ACC112 (cell line): ENCODE data around the gene KIF22.

Source experiments
- H2AFZ ChIP-seq: fragments of 200-600 bp; sonication (generic); one replicate; pipeline ENCODE4 v1.6.0; 2017; ENCODE audit warnings: antibody characterized with exemption, low read length; ENCODE audit not compliant: unreplicated experiment
- H3K27ac ChIP-seq: fragments of 200-600 bp; sonication (generic); 2 replicates; pipeline ENCODE4 v1.5.1; 2014; ENCODE audit warnings: low read depth, mild to moderate bottlenecking, antibody characterized with exemption, low read length, moderate library complexity
- H3K27me3 ChIP-seq: fragments of 200-600 bp; sonication (generic); 2 replicates; pipeline ENCODE4 v1.6.1; 2014; ENCODE audit warnings: mild to moderate bottlenecking, antibody characterized with exemption, low read length, moderate library complexity, mixed read lengths; ENCODE audit not compliant: insufficient read depth
- H3K36me3 ChIP-seq: fragments of 200-600 bp; sonication (generic); 2 replicates; pipeline ENCODE4 v1.6.1; 2016; ENCODE audit warnings: mild to moderate bottlenecking, antibody characterized with exemption, low read length, moderate library complexity, mixed read lengths; ENCODE audit not compliant: insufficient read depth
- H3K4me1 ChIP-seq: fragments of 200-600 bp; sonication (generic); one replicate; pipeline ENCODE4 v1.6.1; 2016; ENCODE audit warnings: low read length, mixed read lengths; ENCODE audit not compliant: insufficient read depth, unreplicated experiment, control insufficient read depth
- H3K4me3 ChIP-seq: fragments of 200-600 bp; sonication (generic); 2 replicates; pipeline ENCODE4 v1.5.1; 2014; ENCODE audit warnings: mild to moderate bottlenecking, low read depth, low read length
- H3K79me2 ChIP-seq: fragments of 200-600 bp; sonication (generic); one replicate; pipeline ENCODE4 v1.6.0; 2016; ENCODE audit warnings: low read length; ENCODE audit not compliant: control insufficient read depth, unreplicated experiment, insufficient read depth

The KIF22 gene

DNA sequence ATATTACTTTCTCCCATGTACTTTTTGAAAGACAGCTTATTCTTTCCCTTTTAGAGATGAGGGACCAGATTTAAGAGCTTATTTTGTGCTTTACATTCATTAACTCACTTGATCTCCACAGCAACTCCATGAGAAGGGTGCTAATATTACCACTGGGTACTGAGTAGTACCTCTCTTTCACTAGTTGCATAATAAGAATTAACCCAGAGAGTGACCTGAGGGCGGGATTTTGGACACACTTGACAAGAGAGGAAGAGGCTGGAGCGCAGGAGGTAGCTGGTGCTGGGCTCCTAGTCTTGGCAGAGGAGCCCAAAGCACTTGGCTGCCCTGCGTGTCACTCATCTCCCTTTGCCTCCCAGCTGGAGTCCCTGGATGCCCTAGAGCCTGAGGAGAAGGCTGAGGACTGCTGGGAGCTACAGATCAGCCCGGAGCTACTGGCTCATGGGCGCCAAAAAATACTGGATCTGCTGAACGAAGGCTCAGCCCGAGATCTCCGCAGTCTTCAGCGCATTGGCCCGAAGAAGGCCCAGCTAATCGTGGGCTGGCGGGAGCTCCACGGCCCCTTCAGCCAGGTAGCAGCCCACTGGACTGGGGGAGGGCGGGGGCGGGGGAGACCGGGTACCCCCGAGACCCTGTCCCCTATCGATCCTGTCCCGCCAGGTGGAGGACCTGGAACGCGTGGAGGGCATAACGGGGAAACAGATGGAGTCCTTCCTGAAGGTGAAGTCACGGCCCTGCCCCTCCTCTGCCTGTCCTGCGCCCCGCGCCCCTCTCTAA, 14.1 kb downstream of the KIF22 start:
- Histone ChIP-seq H3K27me3 (no peaks in the 10 kb centered on the region), H3K27ac (peak overlapping the region; percentile 81), H3K4me1 (peaks cover 26% of the 10 kb centered on the region), H3K79me2 (peaks cover 16% of the 10 kb centered on the region), H3K36me3 (peaks cover 18% of the 10 kb centered on the region; the same call in 1 of the 2 replicates), H3K4me3 (peak overlapping the region; percentile 86), H2AFZ (peak overlapping the region; percentile 39)

DNA sequence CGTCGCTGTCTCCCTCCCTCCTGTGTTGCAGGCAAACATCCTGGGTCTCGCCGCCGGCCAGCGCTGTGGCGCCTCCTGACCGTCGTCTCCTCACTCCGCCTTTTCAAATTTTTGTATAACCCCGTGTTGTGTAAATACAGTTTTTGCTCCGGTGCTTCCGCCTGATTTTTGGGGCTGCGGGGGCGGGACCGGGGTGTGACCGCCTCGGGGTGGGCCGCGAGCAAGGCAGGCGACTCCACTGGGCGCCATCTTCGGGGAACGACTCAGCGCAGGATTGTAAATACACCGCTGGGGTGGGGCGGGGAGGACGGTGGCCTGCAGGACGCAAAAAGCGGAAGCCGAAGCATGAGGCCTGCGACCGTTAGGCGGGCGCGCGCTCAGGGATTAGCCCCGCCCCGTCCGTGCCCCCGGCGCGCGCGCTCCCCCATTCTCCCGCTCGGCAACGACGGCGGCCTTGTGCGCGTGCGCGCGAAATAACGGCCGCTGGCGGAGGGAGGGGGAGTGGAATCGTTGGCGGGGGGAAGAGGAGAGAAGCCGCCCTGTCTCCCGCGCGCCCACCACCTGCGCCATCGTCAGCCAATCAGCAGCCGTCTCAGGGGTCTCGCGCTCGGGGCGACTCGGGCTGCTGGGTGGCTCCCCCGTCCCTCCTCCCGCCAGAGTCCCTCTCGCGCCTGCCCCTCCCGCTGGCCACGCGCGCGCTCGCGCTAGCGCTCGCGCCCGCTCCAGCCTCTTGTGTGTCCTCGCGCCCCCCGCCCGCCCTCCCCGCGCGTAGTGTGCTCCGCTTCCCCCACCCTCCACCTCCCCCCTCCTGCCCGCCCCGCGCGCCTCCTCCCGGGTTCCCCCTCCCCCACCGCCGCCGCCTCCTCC, 14.9 kb downstream of the KIF22 start:
- Histone ChIP-seq H3K27me3 (no peaks in the 10 kb centered on the region), H3K36me3 (peaks cover 18% of the 10 kb centered on the region; the same call in 1 of the 2 replicates), H3K79me2 (peaks cover 16% of the 10 kb centered on the region), H2AFZ (peak overlapping the region; percentile 39), H3K4me3 (peak overlapping the region; percentile 86), H3K27ac (peak overlapping the region; percentile 81), H3K4me1 (peaks cover 34% of the 10 kb centered on the region)

- Histone ChIP-seq H3K4me3 (peak within 1 kb of the TSS; percentile 86), H3K36me3 (peaks cover 18% of the 10 kb centered on the region; the same call in 1 of the 2 replicates), H3K4me1 (peaks cover 39% of the 10 kb centered on the region), H3K27ac (peak within 1 kb of the TSS; percentile 81), H3K79me2 (peaks cover 16% of the 10 kb centered on the region), H2AFZ (no peak within 1 kb of the TSS), H3K27me3 (no peaks in the 10 kb centered on the region)
Measured at GRCh38 chr16:29806099-29806579, 15.6 kb downstream of the KIF22 start, which contains the start of gene MAZ. Gene MAZ, plus strand, starts transcription at chr16:29806529. Its CDS starts 173 bp downstream, at chr16:29806702.

DNA sequence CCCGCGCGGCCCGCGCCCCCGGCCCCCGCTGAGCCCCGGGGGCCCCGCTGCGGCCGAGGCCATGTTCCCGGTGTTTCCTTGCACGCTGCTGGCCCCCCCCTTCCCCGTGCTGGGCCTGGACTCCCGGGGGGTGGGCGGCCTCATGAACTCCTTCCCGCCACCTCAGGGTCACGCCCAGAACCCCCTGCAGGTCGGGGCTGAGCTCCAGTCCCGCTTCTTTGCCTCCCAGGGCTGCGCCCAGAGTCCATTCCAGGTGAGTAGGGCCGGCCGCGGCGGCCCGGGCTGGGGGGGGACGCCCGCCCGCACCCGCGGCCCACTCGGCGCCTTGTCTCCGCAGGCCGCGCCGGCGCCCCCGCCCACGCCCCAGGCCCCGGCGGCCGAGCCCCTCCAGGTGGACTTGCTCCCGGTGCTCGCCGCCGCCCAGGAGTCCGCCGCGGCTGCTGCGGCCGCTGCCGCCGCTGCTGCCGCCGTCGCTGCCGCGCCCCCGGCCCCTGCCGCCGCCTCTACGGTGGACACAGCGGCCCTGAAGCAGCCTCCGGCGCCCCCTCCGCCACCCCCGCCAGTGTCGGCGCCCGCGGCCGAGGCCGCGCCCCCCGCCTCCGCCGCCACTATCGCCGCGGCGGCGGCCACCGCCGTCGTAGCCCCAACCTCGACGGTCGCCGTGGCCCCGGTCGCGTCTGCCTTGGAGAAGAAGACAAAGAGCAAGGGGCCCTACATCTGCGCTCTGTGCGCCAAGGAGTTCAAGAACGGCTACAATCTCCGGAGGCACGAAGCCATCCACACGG, 16.3 kb downstream of the KIF22 start:
- H3K4me1 ChIP-seq = peaks cover 39% of the 10 kb centered on the region
- H2AFZ ChIP-seq = no peak overlapping the region
- H3K27ac ChIP-seq = peak overlapping the region; percentile 52
- H3K36me3 ChIP-seq = peaks cover 18% of the 10 kb centered on the region; the same call in 1 of the 2 replicates
- H3K79me2 ChIP-seq = peaks cover 16% of the 10 kb centered on the region
- no peaks in the 10 kb centered on the region for H3K27me3 ChIP-seq
- H3K4me3 ChIP-seq = peak overlapping the region; percentile 86

- H2AFZ ChIP-seq = no peak overlapping the region
- peaks cover 16% of the 10 kb centered on the region for H3K79me2 ChIP-seq
- peaks cover 13% of the 10 kb centered on the region; the same call in 1 of the 2 replicates for H3K36me3 ChIP-seq
- peak overlapping the region; percentile 86 for H3K4me3 ChIP-seq
- peak overlapping the region; percentile 52 for H3K27ac ChIP-seq
- peaks cover 39% of the 10 kb centered on the region for H3K4me1 ChIP-seq
- no peaks in the 10 kb centered on the region for H3K27me3 ChIP-seq
Measured at GRCh38 chr16:29807426-29808218, 17.1 kb downstream of the KIF22 start.

GRCh38 chr16:29808219-29808900, 17.8 kb downstream of the KIF22 start:
- peak overlapping the region; percentile 52 for H3K27ac ChIP-seq
- H3K36me3 ChIP-seq = peaks cover 9% of the 10 kb centered on the region; the same call in 1 of the 2 replicates
- H2AFZ ChIP-seq = no peak overlapping the region
- peak overlapping the region; percentile 86 for H3K4me3 ChIP-seq
- H3K27me3 ChIP-seq = no peaks in the 10 kb centered on the region
- peaks cover 39% of the 10 kb centered on the region for H3K4me1 ChIP-seq
- peaks cover 16% of the 10 kb centered on the region for H3K79me2 ChIP-seq

DNA sequence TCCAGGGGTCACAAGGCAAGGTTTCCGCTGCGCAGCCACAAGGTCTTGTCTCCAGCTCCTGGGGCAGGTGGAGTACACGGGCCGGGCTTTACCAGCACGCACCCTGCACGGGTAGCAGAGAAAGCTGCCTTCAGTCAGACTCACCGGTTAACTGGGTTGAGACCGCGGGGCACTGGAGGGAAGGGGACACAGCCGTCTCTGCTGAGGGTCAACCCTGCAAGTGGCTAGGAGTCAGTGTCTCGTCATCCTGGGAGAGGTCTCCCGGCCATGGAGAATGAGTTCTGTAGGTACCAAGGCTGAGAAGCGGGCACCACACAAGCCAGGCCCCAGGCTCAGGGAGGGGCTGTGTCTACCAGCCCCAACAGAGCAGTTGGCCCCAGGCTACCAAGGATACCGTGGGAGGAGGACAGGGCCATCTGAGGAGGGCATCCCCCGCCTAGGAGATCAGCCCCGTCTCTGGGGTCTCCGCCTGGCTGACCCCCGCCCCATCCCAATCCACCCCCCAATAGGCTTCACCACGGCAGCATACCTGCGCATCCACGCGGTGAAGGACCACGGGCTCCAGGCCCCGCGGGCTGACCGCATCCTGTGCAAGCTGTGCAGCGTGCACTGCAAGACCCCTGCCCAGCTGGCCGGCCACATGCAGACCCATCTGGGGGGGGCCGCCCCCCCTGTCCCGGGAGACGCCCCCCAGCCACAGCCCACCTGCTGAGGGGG, 18.6 kb downstream of the KIF22 start:
- Histone ChIP-seq H3K4me3 (peak overlapping the region; percentile 86), H3K27me3 (no peaks in the 10 kb centered on the region), H3K79me2 (peaks cover 16% of the 10 kb centered on the region), H3K27ac (no peak overlapping the region), H3K36me3 (peaks cover 9% of the 10 kb centered on the region; the same call in 1 of the 2 replicates), H3K4me1 (peaks cover 34% of the 10 kb centered on the region), H2AFZ (no peak overlapping the region)

GRCh38 chr16:29809850-29810698, 19.5 kb downstream of the KIF22 start:
- Histone ChIP-seq H3K4me1 (peaks cover 33% of the 10 kb centered on the region), H3K27me3 (no peaks in the 10 kb centered on the region), H3K27ac (no peak overlapping the region), H3K36me3 (peaks cover 9% of the 10 kb centered on the region; the same call in 1 of the 2 replicates), H2AFZ (no peak overlapping the region), H3K79me2 (peaks cover 16% of the 10 kb centered on the region), H3K4me3 (peak overlapping the region; percentile 86)
